PFSK-1 (cell line): ENCODE data around the gene SGPL1.

Experiments used
- FOXP2 ChIP-seq: optimal IDR thresholded peaks from 2 replicates; pipeline ENCODE3; 2011; ENCODE audit warnings: borderline replicate concordance, control low read depth, inconsistent platforms; ENCODE audit not compliant: insufficient read depth; ENCODE audit errors: extremely low read length, extremely low read depth
- POLR2AphosphoS5 ChIP-seq: IDR thresholded peaks from 2 replicates; pipeline ENCODE4 v1.6.1; 2012; ENCODE audit warnings: low read depth, mild to moderate bottlenecking, control low read depth, low read length, moderate library complexity
- REST ChIP-seq, 2 experiments: IDR thresholded peaks; 2 replicates each; pipeline versions ENCODE4 v1.6.1 to v1.8.0; 2011 to 2012; ENCODE audit warnings: low read depth in 2 of 2, low read length in 2 of 2, control low read depth in 1 of 2, inconsistent platforms in 1 of 2, mild to moderate bottlenecking in 1 of 2, moderate library complexity in 1 of 2; ENCODE audit not compliant: insufficient read depth in 1 of 2
- SIN3A ChIP-seq: IDR thresholded peaks from 2 replicates; pipeline ENCODE4 v1.6.1; 2012; ENCODE audit warnings: mild to moderate bottlenecking, low read length, moderate library complexity, borderline replicate concordance; ENCODE audit not compliant: insufficient read depth
- TAF1 ChIP-seq: IDR thresholded peaks from 2 replicates; pipeline ENCODE4 v1.6.1; 2012; ENCODE audit warnings: low read length, control low read depth, borderline replicate concordance; ENCODE audit not compliant: insufficient read depth

SGPL1 gene

GRCh38 chr10:70915206-70915605, 99.5 kb downstream of the SGPL1 start:
- no peak for TF ChIP-seq SIN3A
- no peak for TF ChIP-seq REST (IDR thresholded peaks at IDR 0.05; ENCODE audit: insufficient read depth in 1 of 2, low read depth in 2 of 2, low read length in 2 of 2)
- TF ChIP-seq POLR2AphosphoS5: no peak
- TF ChIP-seq FOXP2: no peak
- no peak for TF ChIP-seq TAF1

GRCh38 chr10:70915806-70916205, 100.1 kb downstream of the SGPL1 start:
- no peak for TF ChIP-seq POLR2AphosphoS5
- no peak for TF ChIP-seq TAF1
- no peak for TF ChIP-seq REST (IDR thresholded peaks at IDR 0.05; ENCODE audit: insufficient read depth in 1 of 2, low read depth in 2 of 2, low read length in 2 of 2)
- TF ChIP-seq FOXP2: no peak
- TF ChIP-seq SIN3A: no peak

GRCh38 chr10:70916241-70916640, 100.5 kb downstream of the SGPL1 start:
- no peak for TF ChIP-seq SIN3A
- no peak for TF ChIP-seq TAF1
- no peak for TF ChIP-seq POLR2AphosphoS5

GRCh38 chr10:70917226-70917625, 101.5 kb downstream of the SGPL1 start:
- TF ChIP-seq SIN3A (no peak), REST (IDR thresholded peaks at IDR 0.05; ENCODE audit: insufficient read depth in 1 of 2, low read depth in 2 of 2, low read length in 2 of 2) (no peak), TAF1 (no peak), POLR2AphosphoS5 (no peak), FOXP2 (no peak)

GRCh38 chr10:70917635-70918034, 101.9 kb downstream of the SGPL1 start:
- TF ChIP-seq TAF1 (no peak), FOXP2 (no peak), REST (IDR thresholded peaks at IDR 0.05; ENCODE audit: insufficient read depth in 1 of 2, low read depth in 2 of 2, low read length in 2 of 2) (no peak), SIN3A (no peak), POLR2AphosphoS5 (no peak)
